ENCODE measurements around the gene RAB4A. TPM values are rescaled to one million over a fixed set of nuclear protein-coding genes. Genes with fewer than 3 reads are reported as not detected.

RAB4A gene
- total and polyA plus RNA-seq, 2 donors (not counting 1 experiment from before 2014, with no cell fraction given) = 15.7 to 31.5 TPM

- Histone ChIP-seq H3K79me2 (ENCODE audit: control insufficient read depth, insufficient read depth, low read length) (no peaks in the 10 kb centered on the region), H3K4me2 (ENCODE audit: extremely low read depth, insufficient read depth, low read length) (no peak overlapping the region)
- no peak for DNase-seq (ENCODE audit: low read depth in 2 of 2)
These were observed 57.9 kb downstream of the RAB4A start for GRCh38 chr1:229328598-229329362.

DNA sequence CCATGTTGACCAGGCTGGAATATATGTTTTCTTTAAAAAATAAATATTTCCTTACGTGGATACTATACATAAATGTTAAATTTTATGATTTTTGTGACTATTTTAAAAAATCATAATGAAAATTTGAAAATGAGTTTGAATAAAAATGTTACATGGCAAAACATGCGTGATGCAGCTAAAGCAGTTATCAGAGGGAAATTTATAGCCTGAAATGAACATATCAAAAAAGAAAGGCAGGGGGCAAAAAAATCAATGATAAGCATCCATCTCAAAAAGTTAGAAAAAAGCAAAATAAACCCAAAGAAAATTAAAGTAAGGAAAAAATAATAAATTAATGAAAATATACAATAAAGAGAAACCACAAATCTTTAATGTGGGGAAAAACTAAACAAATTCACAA is 63.4 kb downstream of the RAB4A start:
- Histone ChIP-seq H2AFZ (ENCODE audit: low read length) (no peak overlapping the region), H3K4me1 (ENCODE audit: control insufficient read depth, extremely low read depth, insufficient read depth, low read length) (no peaks in the 10 kb centered on the region), H4K20me1 (ENCODE audit: control insufficient read depth, extremely low read depth, insufficient read depth, low read length) (no peaks in the 10 kb centered on the region), H3K4me2 (ENCODE audit: extremely low read depth, insufficient read depth, low read length) (no peak overlapping the region), H3K9ac (ENCODE audit: insufficient read depth, low read length) (no peak overlapping the region), H3K79me2 (ENCODE audit: control insufficient read depth, insufficient read depth, low read length) (peaks cover 4% of the 10 kb centered on the region), H3K27me3 (ENCODE audit: control insufficient read depth, insufficient read depth, low read length) (no peaks in the 10 kb centered on the region), H3K9me3 (ENCODE audit: control insufficient read depth, insufficient read depth, low read depth, low read length) (no peaks in the 10 kb centered on the region), H3K4me3 (replicated peaks in 1 of 4; ENCODE audit: control extremely low read depth in 1 of 4, insufficient read depth in 1 of 4, low read depth in 3 of 4, low read length in 4 of 4) (no peak overlapping the region), H3K36me3 (ENCODE audit: control insufficient read depth, insufficient read depth, low read length) (no peaks in the 10 kb centered on the region), H3K27ac (ENCODE audit: insufficient read depth, low read length) (no peak overlapping the region)
- TF ChIP-seq EZH2 (IDR thresholded peaks at IDR 0.05; ENCODE audit: low read length, missing control alignments) (no peak), CTCF (conservative IDR thresholded peaks at IDR 0.05 in 1 of 2, IDR thresholded peaks at IDR 0.05 in 1 of 2; ENCODE audit: low read depth in 1 of 2, low read length in 2 of 2) (no peak)
- DNase-seq (ENCODE audit: low read depth in 2 of 2) = no peak

More at GRCh38 chr1:229328598-229329362, 57.9 kb downstream of the RAB4A start:
- Histone ChIP-seq H3K27me3 (ENCODE audit: control insufficient read depth, insufficient read depth, low read length) (no peaks in the 10 kb centered on the region), H3K4me1 (ENCODE audit: control insufficient read depth, extremely low read depth, insufficient read depth, low read length) (no peaks in the 10 kb centered on the region), H2AFZ (ENCODE audit: low read length) (no peak overlapping the region), H4K20me1 (ENCODE audit: control insufficient read depth, extremely low read depth, insufficient read depth, low read length) (no peaks in the 10 kb centered on the region), H3K9me3 (ENCODE audit: control insufficient read depth, insufficient read depth, low read depth, low read length) (no peaks in the 10 kb centered on the region), H3K36me3 (ENCODE audit: control insufficient read depth, insufficient read depth, low read length) (peaks cover 2% of the 10 kb centered on the region), H3K27ac (ENCODE audit: insufficient read depth, low read length) (no peak overlapping the region), H3K9ac (ENCODE audit: insufficient read depth, low read length) (no peak overlapping the region), H3K4me3 (replicated peaks in 1 of 4; ENCODE audit: control extremely low read depth in 1 of 4, insufficient read depth in 1 of 4, low read depth in 3 of 4, low read length in 4 of 4) (no peak overlapping the region)
- TF ChIP-seq EZH2 (IDR thresholded peaks at IDR 0.05; ENCODE audit: low read length, missing control alignments) = no peak
- TF ChIP-seq CTCF (conservative IDR thresholded peaks at IDR 0.05 in 1 of 2, IDR thresholded peaks at IDR 0.05 in 1 of 2; ENCODE audit: low read depth in 1 of 2, low read length in 2 of 2) = no peak

DNA sequence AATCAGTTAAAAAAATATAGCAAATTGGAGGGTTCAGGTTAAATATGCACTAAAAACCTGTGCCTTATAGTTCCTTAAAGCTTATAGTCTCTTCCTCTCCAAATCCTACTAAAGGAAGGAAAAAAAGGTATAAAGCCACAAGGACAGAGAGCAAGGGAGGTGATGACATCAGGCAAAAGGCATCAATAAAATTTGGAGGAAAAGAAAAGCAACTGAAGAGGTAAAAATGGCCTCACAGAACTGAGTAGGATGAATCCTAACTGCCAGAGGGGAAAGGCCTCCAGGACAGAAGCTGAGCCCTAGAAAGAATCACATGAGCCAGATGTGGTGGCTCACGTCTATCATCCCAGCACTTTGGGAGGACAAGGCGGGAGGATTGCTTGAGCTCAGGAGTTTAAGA is 63.8 kb downstream of the RAB4A start:
- H4K20me1 ChIP-seq (ENCODE audit: control insufficient read depth, extremely low read depth, insufficient read depth, low read length) = no peaks in the 10 kb centered on the region
- H3K27ac ChIP-seq (ENCODE audit: insufficient read depth, low read length) = no peak overlapping the region
- no peak overlapping the region for H2AFZ ChIP-seq (ENCODE audit: low read length)
- no peak for DNase-seq (ENCODE audit: low read depth in 2 of 2)
- no peak overlapping the region for H3K4me3 ChIP-seq (replicated peaks in 1 of 4; ENCODE audit: control extremely low read depth in 1 of 4, insufficient read depth in 1 of 4, low read depth in 3 of 4, low read length in 4 of 4)
- TF ChIP-seq CTCF (conservative IDR thresholded peaks at IDR 0.05 in 1 of 2, IDR thresholded peaks at IDR 0.05 in 1 of 2; ENCODE audit: low read depth in 1 of 2, low read length in 2 of 2) (no peak), EZH2 (IDR thresholded peaks at IDR 0.05; ENCODE audit: low read length, missing control alignments) (no peak)
- no peaks in the 10 kb centered on the region for H3K36me3 ChIP-seq (ENCODE audit: control insufficient read depth, insufficient read depth, low read length)
- H3K9me3 ChIP-seq (ENCODE audit: control insufficient read depth, insufficient read depth, low read depth, low read length) = no peaks in the 10 kb centered on the region
- no peaks in the 10 kb centered on the region for H3K4me1 ChIP-seq (ENCODE audit: control insufficient read depth, extremely low read depth, insufficient read depth, low read length)
- H3K9ac ChIP-seq (ENCODE audit: insufficient read depth, low read length) = no peak overlapping the region
- peaks cover 8% of the 10 kb centered on the region for H3K79me2 ChIP-seq (ENCODE audit: control insufficient read depth, insufficient read depth, low read length)
- H3K4me2 ChIP-seq (ENCODE audit: extremely low read depth, insufficient read depth, low read length) = no peak overlapping the region
- no peaks in the 10 kb centered on the region for H3K27me3 ChIP-seq (ENCODE audit: control insufficient read depth, insufficient read depth, low read length)

Measured in fibroblast of lung (primary cell).